Glomerular visceral epithelial cell (primary cell): ENCODE results near the gene CYGB.
A peak's percentile ranks its signal among the peaks of the same experiment; 100 is the strongest.
"Not testable (repeated sequence)": the region's sequence is repeated elsewhere in the genome, so short reads cannot be mapped to it uniquely, and the experiment has no call there.

Source experiments
- DNase-seq: peaks from one replicate; pipeline ENCODE4 v3.0.0-alpha.2; 2016; ENCODE audit errors: extremely low spot score

CYGB gene

GRCh38 chr17:76538281-76538931, 897 bp upstream of the CYGB start:
- no peak for DNase-seq

GRCh38 chr17:76537288-76537577, 276 bp downstream of the CYGB start:
- no peak for DNase-seq

- no peak for DNase-seq
Measured at GRCh38 chr17:76536511-76537287, 810 bp downstream of the CYGB start.

- no peak for DNase-seq
Measured at GRCh38 chr17:76535788-76536510, 1.6 kb downstream of the CYGB start.

GRCh38 chr17:76534831-76535732, 2.4 kb downstream of the CYGB start:
- no peak for DNase-seq

GRCh38 chr17:76533640-76534359, 3.7 kb downstream of the CYGB start:
- DNase-seq = not testable (repeated sequence)

- DNase-seq = peak; percentile 37
Measured at GRCh38 chr17:76532072-76532651, 5.3 kb downstream of the CYGB start.

- DNase-seq = no peak
Measured at GRCh38 chr17:76531486-76532038, 5.9 kb downstream of the CYGB start.

- no peak for DNase-seq
Measured at GRCh38 chr17:76530811-76531485, 6.6 kb downstream of the CYGB start.

- DNase-seq = peak; percentile 23
Measured at GRCh38 chr17:76530095-76530723, 7.3 kb downstream of the CYGB start.

GRCh38 chr17:76529224-76530094, 8.1 kb downstream of the CYGB start:
- peak; percentile 26 for DNase-seq

- DNase-seq = no peak
Measured at GRCh38 chr17:76528528-76529223, 8.8 kb downstream of the CYGB start.

- DNase-seq = no peak
Measured at GRCh38 chr17:76528156-76528527, 9.4 kb downstream of the CYGB start.

GRCh38 chr17:76527430-76528111, 9.9 kb downstream of the CYGB start:
- peak; percentile 94 for DNase-seq

- DNase-seq = not testable (repeated sequence)
Measured at GRCh38 chr17:76527016-76527415, 10.5 kb downstream of the CYGB start.

GRCh38 chr17:76525513-76525833, 12.0 kb downstream of the CYGB start:
- not testable (repeated sequence) for DNase-seq
